Effector memory CD8-positive, alpha-beta T cell (primary cell): ENCODE measurements around the gene SNX32.

Experiments
- ATAC-seq: fragments of 150-1000 bp; cut with Tn5 transposase; replicated peaks from 2 replicates; pipeline ENCODE4 v1.10.0; 2021; ENCODE audit warnings: mild to moderate bottlenecking, moderate library complexity
- DNase-seq, 3 experiments: peaks; one replicate each; pipeline ENCODE4 v3.0.0; 2021
- H3K27ac Mint-ChIP-seq, 2 donors: one replicate each; pipeline ENCODE4 v1.8.0; 2022; ENCODE audit warnings: mild to moderate bottlenecking in 2 of 2, mixed read lengths in 2 of 2, moderate library complexity in 2 of 2
- H3K27me3 Mint-ChIP-seq, 2 donors: one replicate each; pipeline ENCODE4 v1.8.0; 2022; ENCODE audit warnings: mixed read lengths in 2 of 2
- H3K36me3 Mint-ChIP-seq: one replicate; pipeline ENCODE4 v1.8.0; 2022; ENCODE audit warnings: mild to moderate bottlenecking, moderate library complexity, mixed read lengths; ENCODE audit not compliant: insufficient read depth
- H3K4me1 Mint-ChIP-seq, 2 donors: one replicate each; pipeline ENCODE4 v1.8.0; 2022; ENCODE audit warnings: low read depth in 2 of 2, mixed read lengths in 2 of 2
- H3K4me3 Mint-ChIP-seq, 2 donors: one replicate each; pipeline ENCODE4 v1.8.0; 2022; ENCODE audit warnings: mild to moderate bottlenecking in 2 of 2, mixed read lengths in 2 of 2, moderate library complexity in 2 of 2
- H3K9me3 Mint-ChIP-seq, 2 donors: one replicate each; pipeline ENCODE4 v1.8.0; 2022; ENCODE audit warnings: mixed read lengths in 2 of 2
- total RNA-seq, 9 experiments: gene quantifications; one replicate each; lab custom pipeline; 2026; lab: John Stamatoyannopoulos, UW

SNX32 gene
- 0.43 to 1.3 (median 0.85) reads per million in 9 experiments for total RNA-seq

GRCh38 chr11:65833297-65834030 is at the start of gene SNX32:
TSS of gene SNX32 (plus strand) at chr11:65833963. CDS start at chr11:65834066, 103 bp downstream.
- no peak within 1 kb of the TSS for H3K27ac Mint-ChIP-seq
- DNase-seq = peak; percentile 93 to 94 (median 94)

GRCh38 chr11:65785319-65786007 is 48.3 kb upstream of the SNX32 start:
- peak overlapping the region; percentile 72 to 78 for H3K4me3 Mint-ChIP-seq
- ATAC-seq (peak; percentile 21), DNase-seq (no peak)
- no peaks in the 10 kb centered on the region for H3K9me3 Mint-ChIP-seq
- peaks cover 20 to 21% of the 10 kb centered on the region in 2 donors for H3K4me1 Mint-ChIP-seq
- H3K27ac Mint-ChIP-seq = peak overlapping the region in 1 of 2 donors; percentile 60
- peaks cover 33 to 53% of the 10 kb centered on the region in 2 donors for H3K27me3 Mint-ChIP-seq
- peaks cover 2% of the 10 kb centered on the region for H3K36me3 Mint-ChIP-seq

More at GRCh38 chr11:65833297-65834030, at the start of gene SNX32:
- Mint-ChIP-seq H3K4me3 (no peak within 1 kb of the TSS), H3K27me3 (peaks cover 0 to 7% of the 10 kb centered on the region in 2 donors), H3K4me1 (peaks cover 3 to 8% of the 10 kb centered on the region in 2 donors), H3K36me3 (peaks cover 2% of the 10 kb centered on the region), H3K9me3 (no peaks in the 10 kb centered on the region)
- ATAC-seq = peak; percentile 99

GRCh38 chr11:65786008-65786785 is 47.6 kb upstream of the SNX32 start:
- Mint-ChIP-seq H3K27me3 (peaks cover 38 to 57% of the 10 kb centered on the region in 2 donors), H3K9me3 (no peaks in the 10 kb centered on the region), H3K4me1 (peaks cover 21 to 25% of the 10 kb centered on the region in 2 donors), H3K27ac (peak overlapping the region in 1 of 2 donors; percentile 60), H3K4me3 (peak overlapping the region; percentile 74 to 83), H3K36me3 (peaks cover 3% of the 10 kb centered on the region)
- peak; percentile 17 for ATAC-seq
- DNase-seq = no peak

- no peak for DNase-seq
- Mint-ChIP-seq H3K27me3 (peaks cover 38 to 57% of the 10 kb centered on the region in 2 donors), H3K36me3 (peaks cover 3% of the 10 kb centered on the region), H3K9me3 (no peaks in the 10 kb centered on the region), H3K4me3 (peak within 1 kb of the TSS; percentile 79 to 83), H3K4me1 (peaks cover 21 to 34% of the 10 kb centered on the region in 2 donors), H3K27ac (peak within 1 kb of the TSS in 1 of 2 donors; percentile 60)
- ATAC-seq = peak; percentile 11
Measured at GRCh38 chr11:65786786-65787636, 46.8 kb upstream of the SNX32 start, which contains the start of gene OVOL1. TSS of gene OVOL1 (plus strand) at chr11:65787063. CDS start at chr11:65787374, 311 bp downstream.

GRCh38 chr11:65787649-65788622 is 45.8 kb upstream of the SNX32 start:
- Mint-ChIP-seq H3K9me3 (no peaks in the 10 kb centered on the region), H3K4me3 (peak overlapping the region; percentile 66 to 79), H3K36me3 (peaks cover 3% of the 10 kb centered on the region), H3K27ac (peak overlapping the region in 1 of 2 donors; percentile 53), H3K27me3 (peaks cover 38 to 57% of the 10 kb centered on the region in 2 donors), H3K4me1 (peaks cover 21 to 39% of the 10 kb centered on the region in 2 donors)
- DNase-seq (no peak), ATAC-seq (no peak)

GRCh38 chr11:65788821-65789220 is 44.9 kb upstream of the SNX32 start:
- Mint-ChIP-seq H3K27me3 (peaks cover 38 to 56% of the 10 kb centered on the region in 2 donors), H3K36me3 (peaks cover 3% of the 10 kb centered on the region), H3K27ac (peak overlapping the region in 1 of 2 donors; percentile 53), H3K9me3 (no peaks in the 10 kb centered on the region), H3K4me1 (peaks cover 21 to 39% of the 10 kb centered on the region in 2 donors), H3K4me3 (no peak overlapping the region)
- ATAC-seq = no peak
- DNase-seq = no peak

GRCh38 chr11:65789230-65790103 is 44.3 kb upstream of the SNX32 start:
- Mint-ChIP-seq H3K4me3 (no peak overlapping the region), H3K27me3 (peaks cover 38 to 51% of the 10 kb centered on the region in 2 donors), H3K9me3 (no peaks in the 10 kb centered on the region), H3K4me1 (peaks cover 21 to 39% of the 10 kb centered on the region in 2 donors), H3K27ac (no peak overlapping the region), H3K36me3 (peaks cover 3% of the 10 kb centered on the region)
- ATAC-seq (no peak), DNase-seq (no peak)

- DNase-seq (no peak), ATAC-seq (no peak)
- H3K9me3 Mint-ChIP-seq = no peaks in the 10 kb centered on the region
- peaks cover 3% of the 10 kb centered on the region for H3K36me3 Mint-ChIP-seq
- peak overlapping the region in 1 of 2 donors; percentile 60 for H3K27ac Mint-ChIP-seq
- peaks cover 20 to 36% of the 10 kb centered on the region in 2 donors for H3K4me1 Mint-ChIP-seq
- H3K27me3 Mint-ChIP-seq = peaks cover 38 to 55% of the 10 kb centered on the region in 2 donors
- peak overlapping the region in 1 of 2 donors; percentile 38 for H3K4me3 Mint-ChIP-seq
Measured at GRCh38 chr11:65790104-65790901, 43.5 kb upstream of the SNX32 start.

- peak overlapping the region in 1 of 2 donors; percentile 60 for H3K27ac Mint-ChIP-seq
- H3K4me3 Mint-ChIP-seq = peak overlapping the region in 1 of 2 donors; percentile 38
- H3K27me3 Mint-ChIP-seq = peaks cover 31 to 55% of the 10 kb centered on the region in 2 donors
- H3K36me3 Mint-ChIP-seq = peaks cover 3% of the 10 kb centered on the region
- ATAC-seq = no peak
- DNase-seq = no peak
- H3K9me3 Mint-ChIP-seq = no peaks in the 10 kb centered on the region
- peaks cover 13 to 29% of the 10 kb centered on the region in 2 donors for H3K4me1 Mint-ChIP-seq
Measured at GRCh38 chr11:65790902-65791650, 42.7 kb upstream of the SNX32 start.
